PC-9 (cell line): ENCODE results near the gene PIEZO2.

Source experiments
- EZH2 ChIP-seq: fragments of 200-600 bp; sonication (generic); IDR thresholded peaks from 2 replicates; pipeline ENCODE4 v1.8.0; 2017; ENCODE audit warnings: antibody characterized with exemption, low read depth
- TF ChIP-seq, protein P1 (sequence below): fragments of 200-600 bp; sonication (generic); conservative IDR thresholded peaks from 2 replicates; pipeline ENCODE4 v1.6.1; 2017; ENCODE audit warnings: mixed run types, antibody characterized with exemption, mild to moderate bottlenecking, moderate library complexity

DNA sequence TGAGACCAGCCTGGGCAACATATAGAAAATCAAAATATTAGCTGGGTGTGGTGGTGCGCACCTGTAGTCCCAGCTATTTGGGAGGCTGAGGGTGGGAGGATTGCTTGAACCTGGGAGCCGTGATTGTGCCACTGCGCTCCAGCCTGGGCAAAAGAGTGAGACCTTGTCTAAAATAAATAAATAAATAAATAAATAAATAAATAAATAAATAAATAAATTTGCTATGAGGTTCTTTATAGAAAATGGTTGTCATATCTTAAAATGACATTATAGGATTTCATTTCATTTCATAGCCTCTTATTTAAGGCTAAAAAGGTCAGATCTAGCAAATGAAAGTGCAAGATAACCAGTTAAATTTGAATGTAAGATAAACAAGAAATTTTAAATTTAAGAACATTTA, 430.6 kb downstream of the PIEZO2 start:
- TF ChIP-seq, protein P1, sequence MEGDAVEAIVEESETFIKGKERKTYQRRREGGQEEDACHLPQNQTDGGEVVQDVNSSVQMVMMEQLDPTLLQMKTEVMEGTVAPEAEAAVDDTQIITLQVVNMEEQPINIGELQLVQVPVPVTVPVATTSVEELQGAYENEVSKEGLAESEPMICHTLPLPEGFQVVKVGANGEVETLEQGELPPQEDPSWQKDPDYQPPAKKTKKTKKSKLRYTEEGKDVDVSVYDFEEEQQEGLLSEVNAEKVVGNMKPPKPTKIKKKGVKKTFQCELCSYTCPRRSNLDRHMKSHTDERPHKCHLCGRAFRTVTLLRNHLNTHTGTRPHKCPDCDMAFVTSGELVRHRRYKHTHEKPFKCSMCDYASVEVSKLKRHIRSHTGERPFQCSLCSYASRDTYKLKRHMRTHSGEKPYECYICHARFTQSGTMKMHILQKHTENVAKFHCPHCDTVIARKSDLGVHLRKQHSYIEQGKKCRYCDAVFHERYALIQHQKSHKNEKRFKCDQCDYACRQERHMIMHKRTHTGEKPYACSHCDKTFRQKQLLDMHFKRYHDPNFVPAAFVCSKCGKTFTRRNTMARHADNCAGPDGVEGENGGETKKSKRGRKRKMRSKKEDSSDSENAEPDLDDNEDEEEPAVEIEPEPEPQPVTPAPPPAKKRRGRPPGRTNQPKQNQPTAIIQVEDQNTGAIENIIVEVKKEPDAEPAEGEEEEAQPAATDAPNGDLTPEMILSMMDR: no peak
- no peak for TF ChIP-seq EZH2
